GM20431 (cell line): Measurements from ENCODE around the gene TRPM2.
"Not testable (repeated sequence)": the region's sequence is repeated elsewhere in the genome, so short reads cannot be mapped to it uniquely, and the experiment has no call there.

Experiments
- in situ Hi-C: fragments of 300-500 bp; cut with MseI, MboI; formaldehyde crosslinking; loops from one replicate; pipeline ENCODE4 v1.15.0; 2020; ENCODE audit warnings: low sequenced_read_pairs; ENCODE audit not compliant: unreplicated experiment

Gene TRPM2

DNA sequence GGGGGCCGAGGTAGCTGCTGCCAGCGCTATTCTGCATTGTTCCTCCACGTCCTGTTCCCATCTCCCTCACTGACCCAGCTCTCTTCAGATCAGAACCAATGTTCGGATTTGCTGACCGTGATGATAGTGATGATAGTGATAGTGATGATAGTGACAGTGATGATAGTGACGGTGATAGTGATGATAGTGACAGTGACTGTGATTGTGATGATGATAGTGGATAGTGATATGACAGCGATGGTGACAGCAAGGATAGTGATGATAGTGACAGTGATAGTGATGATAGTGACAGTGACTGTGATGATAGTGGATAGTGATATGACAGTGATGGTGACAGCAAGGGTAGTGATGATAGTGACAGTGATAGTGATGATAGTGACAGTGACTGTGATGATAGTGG, 51.1 kb downstream of the TRPM2 start:
- in situ Hi-C loops: not testable (repeated sequence)

DNA sequence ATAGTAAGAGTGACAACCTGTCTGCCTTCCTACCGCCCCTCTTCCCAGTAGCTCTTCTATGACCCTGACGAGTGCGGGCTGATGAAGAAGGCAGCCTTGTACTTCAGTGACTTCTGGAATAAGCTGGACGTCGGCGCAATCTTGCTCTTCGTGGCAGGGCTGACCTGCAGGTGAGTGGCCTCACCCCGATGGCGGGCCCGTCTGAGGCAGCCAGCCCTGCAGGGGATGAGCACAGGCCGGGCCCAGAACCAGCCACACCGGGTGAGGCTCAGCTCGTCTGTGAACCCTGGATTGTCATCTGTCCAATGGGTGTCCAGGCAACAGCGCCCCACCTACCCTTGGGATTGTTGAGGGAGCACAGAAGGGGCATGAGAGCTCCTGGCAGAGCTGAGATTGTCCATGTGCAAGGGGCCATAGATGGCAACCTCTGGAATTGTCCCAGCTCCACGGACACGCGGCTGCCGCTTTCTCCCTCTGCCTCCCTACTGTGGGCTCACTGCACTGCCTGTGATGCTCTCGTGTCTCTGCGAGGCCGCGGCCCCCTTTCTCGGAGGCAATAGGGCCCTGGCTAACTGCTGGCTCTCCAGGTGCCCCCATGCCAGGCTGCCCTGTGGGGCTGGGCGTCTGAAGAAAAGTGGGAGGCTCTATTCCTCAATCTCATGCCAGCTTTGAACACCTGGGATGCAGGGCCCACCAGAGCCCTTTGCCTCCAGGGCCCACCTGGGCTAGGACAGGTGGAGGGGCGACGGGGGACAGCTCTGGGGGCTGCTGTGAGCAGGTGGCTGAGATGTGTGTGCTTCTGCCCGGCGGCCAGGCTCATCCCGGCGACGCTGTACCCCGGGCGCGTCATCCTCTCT, 51.9 kb downstream of the TRPM2 start:
- in situ Hi-C loops: no loop called here

DNA sequence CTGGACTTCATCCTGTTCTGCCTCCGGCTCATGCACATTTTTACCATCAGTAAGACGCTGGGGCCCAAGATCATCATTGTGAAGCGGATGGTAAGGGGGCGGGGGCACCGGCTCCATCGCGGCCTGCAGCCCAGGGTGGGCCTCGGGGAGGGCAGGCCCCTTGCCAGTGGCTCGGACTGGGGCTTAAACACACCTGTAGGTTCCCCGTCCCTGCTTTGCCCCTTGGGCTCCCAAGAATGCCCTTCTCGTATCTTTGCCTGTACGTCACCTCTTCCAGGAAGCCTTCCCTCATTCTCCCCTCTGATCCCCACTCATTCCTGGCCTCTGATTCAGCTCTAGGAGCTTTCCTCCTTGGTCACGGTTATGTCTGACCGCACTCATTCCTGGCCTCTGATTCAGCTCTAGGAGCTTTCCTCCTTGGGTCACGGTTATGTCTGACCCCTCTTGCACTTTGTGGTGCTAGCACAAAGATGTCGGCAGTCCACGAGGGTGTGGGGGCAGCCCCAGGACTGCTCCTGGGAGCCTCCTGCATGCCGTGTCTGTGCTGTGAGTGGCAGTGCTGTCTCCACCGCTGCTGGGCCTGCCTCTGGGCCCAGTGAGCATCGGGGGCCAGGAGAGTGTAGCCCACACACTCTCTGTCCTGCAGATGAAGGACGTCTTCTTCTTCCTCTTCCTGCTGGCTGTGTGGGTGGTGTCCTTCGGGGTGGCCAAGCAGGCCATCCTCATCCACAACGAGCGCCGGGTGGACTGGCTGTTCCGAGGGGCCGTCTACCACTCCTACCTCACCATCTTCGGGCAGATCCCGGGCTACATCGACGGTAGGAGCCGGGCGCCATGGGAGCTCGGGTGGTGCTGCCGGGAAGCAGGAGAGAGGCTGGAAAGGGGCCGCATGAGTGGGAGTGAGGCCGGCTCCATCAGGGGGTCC, 52.8 kb downstream of the TRPM2 start:
- in situ Hi-C loops: no loop called here

DNA sequence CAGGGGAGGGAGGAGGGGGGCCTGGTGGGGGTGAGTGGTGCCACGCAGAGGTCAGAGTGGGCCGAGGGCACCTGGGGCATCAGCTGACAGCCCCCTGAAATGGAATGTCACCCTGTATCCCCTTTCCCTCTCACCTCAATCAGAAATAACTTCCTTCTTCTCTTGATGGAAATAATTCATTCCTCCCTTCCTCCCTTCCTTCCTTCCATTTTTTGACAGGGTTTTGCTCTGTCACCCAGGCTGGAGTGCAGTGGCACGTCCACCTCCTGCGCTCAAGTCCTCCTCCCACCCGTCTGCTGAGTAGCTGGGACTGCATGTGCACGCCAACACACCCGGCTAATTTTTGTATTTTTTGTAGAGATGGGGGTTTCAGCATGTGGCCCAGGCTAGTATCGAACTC, 53.5 kb downstream of the TRPM2 start:
- in situ Hi-C loops: no loop called here

DNA sequence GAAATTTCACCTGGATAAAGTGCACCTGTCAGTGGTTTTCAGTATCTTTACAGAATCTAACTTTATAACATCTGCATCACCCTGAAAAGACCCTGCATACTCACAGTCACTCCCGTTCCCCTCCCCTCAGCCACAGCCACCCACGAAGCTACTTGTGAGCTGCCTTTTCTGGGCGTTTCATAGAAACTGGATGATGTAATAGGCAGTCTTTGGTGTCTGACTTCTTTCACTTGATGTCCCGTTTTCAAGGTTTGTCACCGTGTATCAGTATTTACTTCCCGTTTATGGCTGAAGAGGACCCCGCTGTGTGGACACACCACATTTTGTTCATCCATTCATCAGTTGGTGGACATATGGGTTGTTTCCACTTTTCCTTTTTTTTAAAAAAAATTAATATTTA, 54.1 kb downstream of the TRPM2 start:
- in situ Hi-C loops: no loop called here

DNA sequence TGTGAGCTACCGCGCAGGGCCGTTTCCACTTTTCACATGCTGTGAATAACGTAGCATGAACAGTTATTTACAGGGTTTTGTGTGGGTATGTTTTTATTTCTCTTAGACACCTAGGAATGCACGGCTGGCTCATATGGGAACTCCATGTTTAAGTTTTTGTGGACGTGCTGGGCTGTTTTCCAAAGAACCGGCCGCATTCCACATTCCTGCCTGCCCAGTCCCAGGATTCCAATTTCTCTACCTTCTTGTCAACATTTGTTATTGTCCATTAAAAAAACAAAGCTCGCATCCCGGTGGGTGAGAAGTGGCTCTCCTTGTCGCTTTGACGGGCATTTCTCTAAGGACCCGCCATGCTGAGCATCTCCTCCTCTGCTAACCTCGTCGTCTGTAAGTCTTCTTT, 54.8 kb downstream of the TRPM2 start:
- in situ Hi-C loops: no loop called here

DNA sequence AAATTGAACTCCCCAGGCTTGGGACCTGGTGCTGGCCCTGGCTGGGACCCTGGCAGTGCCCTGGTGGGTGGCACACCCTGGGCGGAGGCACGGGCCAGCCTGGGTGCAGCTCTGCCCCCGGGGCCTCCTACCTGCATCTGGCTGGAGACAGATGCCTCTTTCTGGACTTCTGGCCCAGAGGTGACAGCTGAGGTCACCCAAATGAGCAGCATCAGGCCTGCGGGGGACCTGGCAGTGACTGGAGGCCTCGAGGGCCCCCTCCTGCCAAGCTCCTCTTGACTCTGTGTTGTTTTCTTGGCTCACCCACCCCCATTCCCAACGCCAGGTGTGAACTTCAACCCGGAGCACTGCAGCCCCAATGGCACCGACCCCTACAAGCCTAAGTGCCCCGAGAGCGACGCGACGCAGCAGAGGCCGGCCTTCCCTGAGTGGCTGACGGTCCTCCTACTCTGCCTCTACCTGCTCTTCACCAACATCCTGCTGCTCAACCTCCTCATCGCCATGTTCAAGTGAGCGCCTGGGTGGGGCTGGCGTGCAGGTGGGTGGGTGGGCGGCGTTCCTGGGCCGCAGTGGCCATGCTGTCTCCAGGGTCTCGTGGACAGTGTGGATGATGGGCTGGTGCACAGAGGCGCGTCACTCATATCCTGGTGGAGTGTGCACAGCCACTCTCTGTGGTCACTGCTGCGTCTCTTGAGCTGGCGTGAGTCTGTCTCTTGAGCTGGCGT, 60.3 kb downstream of the TRPM2 start:
- in situ Hi-C loops: no loop called here

DNA sequence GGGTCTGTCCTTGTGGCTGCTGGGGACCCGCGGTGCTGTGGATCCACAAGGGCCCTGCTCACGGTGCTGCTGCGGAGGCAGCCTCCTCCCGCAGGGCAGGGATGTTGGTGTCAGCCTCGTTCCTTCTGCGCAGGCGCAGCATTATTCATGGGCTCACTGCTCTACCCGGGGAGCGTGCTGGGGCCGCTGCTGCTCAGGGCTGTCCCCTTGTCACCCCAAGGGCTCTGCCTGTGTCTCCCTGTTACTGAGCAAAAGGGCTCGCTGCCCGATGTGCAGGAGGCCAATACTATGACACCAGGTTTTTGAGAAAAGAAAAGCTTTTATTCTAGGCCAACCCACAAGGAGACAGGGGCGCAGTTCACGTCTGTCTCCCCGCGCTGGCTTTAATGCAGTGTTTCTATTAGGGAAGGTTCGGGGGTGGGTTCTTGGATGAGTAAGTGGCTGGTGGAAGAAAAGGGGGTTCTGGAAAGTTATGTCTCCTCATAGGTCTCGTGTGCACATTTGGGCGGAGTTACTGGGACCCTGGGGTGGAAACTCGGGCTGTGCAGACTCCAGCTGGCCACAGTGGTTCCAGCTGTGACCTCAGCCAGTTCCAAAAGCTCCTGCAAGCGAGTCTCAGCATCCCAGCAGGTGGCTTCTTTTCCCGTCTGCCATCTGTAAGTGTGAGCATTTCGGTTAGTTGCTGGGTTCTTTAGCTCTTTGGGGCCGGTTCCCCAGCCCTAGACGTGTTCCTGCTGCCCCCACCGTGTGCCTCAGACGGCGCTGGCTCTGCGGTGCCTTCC, 61.1 kb downstream of the TRPM2 start:
- in situ Hi-C loops: no loop called here

DNA sequence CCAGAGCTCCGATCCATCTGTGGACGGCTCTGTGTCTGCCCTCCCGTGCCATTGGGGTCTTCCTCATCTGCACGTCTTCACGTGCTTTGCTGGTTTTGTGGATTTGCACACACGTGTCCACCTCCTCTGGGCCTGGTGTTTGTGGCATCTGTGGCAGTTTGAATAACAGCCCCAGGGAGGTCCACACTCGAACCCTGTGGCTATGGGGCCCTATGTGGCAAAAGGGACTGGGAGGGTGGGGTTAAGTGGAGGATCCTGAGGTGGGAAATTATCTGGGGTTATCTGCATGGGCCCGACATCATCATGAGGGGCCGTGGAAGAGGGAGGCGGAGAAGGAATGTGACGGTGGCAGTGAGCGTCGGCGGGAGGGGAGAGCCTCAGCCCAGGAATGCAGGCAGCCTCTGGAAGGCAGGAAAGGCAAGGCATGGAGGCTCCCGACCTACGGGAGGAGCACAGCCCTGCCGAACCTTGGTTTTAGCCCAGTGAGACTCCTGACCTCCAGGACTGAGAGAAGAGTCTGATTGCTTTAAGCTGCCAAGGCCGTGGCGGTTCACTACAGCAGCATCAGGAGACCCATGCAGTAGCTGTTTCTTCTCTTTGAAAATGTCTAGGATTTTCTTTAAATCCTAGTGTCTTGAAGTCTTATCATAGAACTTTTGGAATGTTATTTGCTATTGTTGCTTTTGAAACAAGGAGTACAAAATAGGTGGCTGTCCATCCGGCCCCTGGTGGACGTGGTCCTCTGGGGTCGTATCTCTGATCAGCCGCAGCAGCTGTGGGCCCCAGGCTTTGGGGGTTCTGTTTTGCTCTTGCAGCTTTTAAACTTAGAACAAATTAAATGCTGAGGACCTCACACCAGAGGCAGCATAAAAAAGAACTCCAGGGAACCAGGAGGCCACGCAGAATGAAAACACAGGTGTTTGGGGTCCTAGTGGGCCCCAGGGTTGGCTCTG, 61.9 kb downstream of the TRPM2 start:
- in situ Hi-C loops: no loop called here

DNA sequence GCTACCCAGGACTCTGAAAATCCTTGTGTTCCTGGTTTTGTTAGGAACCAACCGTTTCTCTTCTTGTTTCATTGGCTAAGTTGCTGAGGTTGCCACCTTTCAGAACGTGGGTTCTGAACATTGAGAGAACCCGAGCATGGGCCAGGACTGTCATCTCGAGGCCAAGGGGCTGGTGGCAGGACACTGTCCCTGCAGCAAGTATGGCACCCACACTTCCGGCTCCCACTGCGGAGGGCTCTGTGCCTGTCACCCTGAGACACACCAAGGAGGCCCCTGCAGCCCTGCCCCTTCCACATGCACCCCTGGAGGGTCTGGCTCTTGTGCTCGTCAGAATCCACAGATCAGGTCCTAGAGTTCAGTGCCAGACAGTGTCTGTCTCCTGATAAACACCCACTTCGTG, 62.8 kb downstream of the TRPM2 start:
- in situ Hi-C loops: no loop called here

DNA sequence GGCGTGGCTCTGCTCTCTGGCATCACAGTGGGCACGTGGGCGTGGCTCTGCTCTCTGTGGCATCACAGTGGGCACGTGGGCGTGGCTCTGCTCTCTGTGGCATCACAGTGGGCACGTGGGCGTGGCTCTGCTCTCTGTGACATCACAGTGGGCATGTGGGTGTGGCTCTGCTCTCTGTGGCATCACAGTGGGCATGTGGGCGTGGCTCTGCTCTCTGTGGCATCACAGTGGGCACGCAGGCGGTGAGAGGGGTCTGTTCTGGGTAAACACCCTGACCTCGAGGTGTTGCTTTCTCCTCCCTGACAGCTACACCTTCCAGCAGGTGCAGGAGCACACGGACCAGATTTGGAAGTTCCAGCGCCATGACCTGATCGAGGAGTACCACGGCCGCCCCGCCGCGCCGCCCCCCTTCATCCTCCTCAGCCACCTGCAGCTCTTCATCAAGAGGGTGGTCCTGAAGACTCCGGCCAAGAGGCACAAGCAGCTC, 64.2 kb downstream of the TRPM2 start:
- in situ Hi-C loops: not testable (repeated sequence)

DNA sequence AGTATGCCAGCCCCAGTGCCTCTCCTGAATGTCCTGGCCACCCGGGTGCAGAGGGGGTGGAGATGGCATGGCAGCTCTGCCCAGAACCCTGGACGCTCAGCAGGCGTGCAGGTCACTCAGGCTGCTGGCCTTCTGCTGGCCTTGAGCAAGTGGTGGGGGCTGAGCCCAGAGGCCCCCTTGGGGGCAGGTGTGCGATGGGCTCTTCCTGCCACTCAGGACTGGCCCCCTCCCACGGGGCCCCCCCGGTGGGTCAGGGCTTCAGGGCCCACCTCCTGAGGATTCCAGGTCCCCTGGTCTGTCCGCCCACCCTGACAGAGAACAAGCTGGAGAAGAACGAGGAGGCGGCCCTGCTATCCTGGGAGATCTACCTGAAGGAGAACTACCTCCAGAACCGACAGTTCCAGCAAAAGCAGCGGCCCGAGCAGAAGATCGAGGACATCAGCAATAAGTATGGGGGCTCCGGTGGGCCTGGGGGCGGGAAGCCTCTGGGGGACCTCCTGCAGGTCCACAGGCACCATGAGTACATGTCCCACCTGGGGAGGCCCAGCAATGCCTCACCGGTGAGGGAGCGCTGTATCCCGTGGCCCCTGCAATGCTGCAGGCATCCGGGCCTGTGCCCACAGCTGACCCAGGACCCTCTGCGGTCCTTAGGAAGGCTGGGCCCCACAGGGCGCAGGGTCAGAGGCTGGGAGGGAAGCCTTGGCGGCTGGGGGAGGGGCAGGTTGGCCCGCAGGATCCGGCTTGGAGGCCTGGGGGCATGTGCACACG, 64.9 kb downstream of the TRPM2 start:
- in situ Hi-C loops: no loop called here

DNA sequence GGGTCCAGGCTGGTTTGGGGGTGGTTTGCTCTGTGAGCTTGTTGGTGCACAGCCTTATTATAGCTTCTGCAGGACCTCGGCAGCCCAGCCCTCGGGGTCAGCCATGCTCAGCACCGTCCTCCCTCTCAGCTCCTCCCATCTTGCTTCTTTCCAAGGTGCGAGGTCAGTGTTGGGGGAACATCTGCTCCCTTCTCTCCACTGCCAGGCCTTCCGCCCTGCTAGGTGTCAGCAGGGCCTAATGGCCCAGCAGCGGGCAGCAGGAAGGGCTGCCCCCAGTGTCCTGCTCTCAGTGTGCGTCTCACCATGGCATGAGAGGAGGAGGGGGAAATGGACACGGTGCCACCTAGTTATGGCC, 65.4 kb downstream of the TRPM2 start:
- in situ Hi-C loops: no loop called here

DNA sequence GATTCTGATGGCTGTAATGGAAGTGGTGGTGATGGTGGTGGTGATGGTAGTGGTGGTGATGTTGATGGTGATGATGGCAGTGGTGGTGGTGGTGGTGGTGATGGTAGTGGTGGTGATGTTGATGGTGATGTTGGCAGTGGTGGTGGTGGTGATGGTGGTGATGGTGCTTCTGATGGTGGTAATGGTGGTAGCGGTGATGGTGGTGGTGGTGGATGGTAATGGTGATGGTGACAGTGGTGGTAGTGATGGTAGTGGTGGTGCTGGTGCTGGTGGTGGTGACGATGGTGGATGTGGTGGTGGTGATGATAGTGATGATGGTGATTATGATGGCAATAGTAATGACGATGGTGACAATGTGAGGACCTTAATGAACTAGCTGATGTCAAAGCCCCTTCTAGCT, 66.3 kb downstream of the TRPM2 start:
- in situ Hi-C loops: no loop called here

DNA sequence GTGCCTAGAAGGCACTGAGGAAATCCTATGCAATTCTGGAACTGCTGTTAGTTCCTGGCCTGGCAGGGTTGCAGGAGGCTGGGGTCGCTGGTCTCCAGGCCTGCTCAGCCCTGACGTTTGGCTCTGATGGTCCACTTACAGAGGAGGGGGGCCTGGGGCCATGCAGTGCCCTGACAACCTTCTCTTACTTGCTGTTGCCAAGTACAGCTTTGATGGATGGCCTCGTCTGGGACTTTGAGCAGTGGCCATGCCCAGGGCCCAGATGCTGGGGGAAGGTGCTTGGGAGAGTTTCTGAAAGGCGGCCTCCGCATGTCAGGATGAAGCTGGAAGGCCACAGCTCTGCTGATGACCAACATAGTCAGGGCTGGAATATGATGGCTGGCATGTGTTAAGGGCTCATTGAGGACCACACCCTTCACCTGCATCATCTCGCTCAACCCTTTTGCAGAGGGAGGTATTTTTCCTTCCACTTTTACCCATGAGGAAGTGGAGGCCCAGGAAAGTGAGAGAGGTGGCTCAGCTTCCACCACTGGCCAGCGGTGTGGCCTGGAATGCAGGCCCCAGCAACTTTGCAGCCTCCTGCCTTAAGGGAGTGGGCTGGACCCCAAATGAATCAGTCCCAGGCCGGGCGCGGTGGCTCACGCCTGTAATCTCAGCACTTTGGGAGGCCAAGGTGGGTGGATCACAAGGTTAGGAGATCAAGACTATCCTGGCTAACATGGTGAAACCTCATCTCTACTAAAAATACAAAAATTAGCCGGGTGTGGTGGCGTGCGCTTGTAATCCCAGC, 67.2 kb downstream of the TRPM2 start:
- in situ Hi-C loops: no loop called here

DNA sequence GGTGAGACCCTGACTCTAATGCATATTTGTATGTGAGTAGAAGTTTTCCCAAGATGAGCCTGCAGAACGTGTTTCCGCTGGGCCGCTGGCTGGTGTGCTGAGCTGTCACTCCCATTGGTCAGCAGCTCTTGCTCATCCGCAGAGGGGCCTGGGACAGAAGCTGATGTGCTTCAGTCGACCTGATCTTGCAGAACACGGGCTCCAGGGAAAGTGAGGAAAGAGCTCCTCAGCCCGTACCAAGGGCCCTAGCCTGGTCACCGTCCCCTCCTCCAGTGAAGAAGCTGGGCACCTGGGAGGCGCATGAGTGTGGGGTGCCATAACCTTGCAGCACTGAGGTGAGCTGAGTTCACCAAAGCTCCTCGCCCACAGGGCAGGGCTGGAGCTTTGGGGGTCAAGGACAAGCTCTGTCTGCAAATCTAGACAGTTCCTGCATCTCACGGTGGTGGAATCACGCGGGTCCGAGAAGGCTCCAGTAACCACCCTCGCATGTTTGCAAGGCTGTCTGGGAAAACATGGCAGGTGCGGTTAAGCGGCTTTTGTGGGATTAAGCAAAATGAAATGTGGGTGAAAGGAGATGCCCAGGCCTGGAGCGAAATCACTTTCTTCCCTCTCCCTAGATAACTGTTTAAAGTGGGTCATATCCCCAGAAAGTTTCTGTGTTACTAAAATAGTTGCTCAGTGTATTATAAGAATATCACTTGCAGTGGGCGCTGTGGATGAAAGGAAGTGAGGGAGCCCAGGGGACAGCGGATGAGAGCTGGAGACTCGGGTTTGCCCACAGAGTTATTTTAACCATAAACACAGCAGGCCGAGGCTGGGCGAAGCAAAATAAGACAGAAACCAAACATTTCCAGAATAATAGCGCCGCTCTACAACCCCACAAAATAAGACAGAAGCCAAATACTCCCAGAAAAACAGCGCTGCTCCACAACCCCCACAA, 68.8 kb downstream of the TRPM2 start:
- in situ Hi-C loops: no loop called here
